GM12878 (cell line): ENCODE data around the gene MRPS15. TPM values are rescaled to one million over a fixed set of nuclear protein-coding genes. Genes with fewer than 3 reads are reported as not detected.
A peak's percentile ranks its signal among the peaks of the same experiment; 100 is the strongest.

ENCODE experiments used
- CBX5 ChIP-seq: sonication (generic); IDR thresholded peaks from 2 replicates; pipeline ENCODE4 v1.6.1; 2016; ENCODE audit warnings: low read depth, moderate library complexity, mild to moderate bottlenecking, inconsistent platforms
- EP300 ChIP-seq, 2 experiments: fragments of 150-350 bp in 1 of 2; IDR thresholded peaks; 2 replicates each; pipeline ENCODE4 v1.6.1; 2011 to 2012; ENCODE audit warnings: low read depth in 2 of 2, low read length in 2 of 2, borderline replicate concordance in 1 of 2, improper control_type of control experiment in 1 of 2, inconsistent platforms in 1 of 2; ENCODE audit not compliant: control insufficient read depth in 1 of 2
- HDAC6 ChIP-seq: fragments of 200-600 bp; sonication (generic); IDR thresholded peaks from one replicate; pipeline ENCODE4 v1.8.0; 2017; ENCODE audit warnings: antibody characterized with exemption; ENCODE audit not compliant: unreplicated experiment
- KDM1A ChIP-seq: fragments of 200-600 bp; sonication (generic); IDR thresholded peaks from 2 replicates; pipeline ENCODE4 v1.6.1; 2016; ENCODE audit warnings: borderline replicate concordance
- NBN ChIP-seq: fragments of 450-650 bp; IDR thresholded peaks from 2 replicates; pipeline ENCODE4 v1.6.1; 2016
- POLR2AphosphoS2 ChIP-seq: IDR thresholded peaks from 2 replicates; pipeline ENCODE4 v1.6.1; 2011; ENCODE audit warnings: low read depth, mild to moderate bottlenecking, low read length, improper control_type of control experiment, moderate library complexity
- RB1 ChIP-seq: fragments of 450-650 bp; formaldehyde crosslinking; IDR thresholded peaks from 2 replicates; pipeline ENCODE4 v1.6.1; 2017; ENCODE audit warnings: mild to moderate bottlenecking, borderline replicate concordance
- RELA ChIP-seq: fragments of 450-650 bp; IDR thresholded peaks from 2 replicates; pipeline ENCODE4 v1.8.0; 2014; ENCODE audit warnings: borderline replicate concordance; ENCODE audit not compliant: partially characterized antibody
- SMC3 ChIP-seq: IDR thresholded peaks from 2 replicates; pipeline ENCODE4 v1.6.1; 2011; ENCODE audit warnings: low read length, improper control_type of control experiment, borderline replicate concordance
- SREBF2 ChIP-seq: IDR thresholded peaks from 2 replicates; pipeline ENCODE4 v1.6.1; 2012; ENCODE audit warnings: mild to moderate bottlenecking, low read length
- TCF7 ChIP-seq: IDR thresholded peaks from 2 replicates; pipeline ENCODE4 v1.6.1; 2014; ENCODE audit warnings: antibody characterized with exemption, borderline replicate concordance
- ZSCAN29 ChIP-seq: fragments of 450-650 bp; IDR thresholded peaks from 2 replicates; pipeline ENCODE4 v1.6.1; 2017; ENCODE audit warnings: mild to moderate bottlenecking, moderate library complexity
- ZZZ3 ChIP-seq: IDR thresholded peaks from 2 replicates; pipeline ENCODE4 v1.6.1; 2011; ENCODE audit warnings: low read depth; ENCODE audit not compliant: control insufficient read depth, insufficient read length
- polyA plus RNA-seq, 11 experiments: library from polyadenylated mRNA; depleted of rRNA in 4 of 11; unstranded in 6 of 11; stranded (reverse) in 5 of 11; fragments of >200 nt; fragmentation: Nextera tagmentation in 4 of 11; fragmentation: Illumina TruSeq in 1 of 11; extraction: Ambion mirVana in 4 of 11; extraction: Trizol in 1 of 11; gene quantifications; 1 replicate in 1 of 11; 2 replicates in 10 of 11; pipeline versions ENCODE4 v1.2.1 to v1.2.3, GENCODE V29; 2011 to 2016; ENCODE audit warnings: inconsistent platforms in 2 of 11, missing spikeins in 2 of 11, low read depth in 1 of 11
- total RNA-seq, 4 experiments: library from RNA; depleted of rRNA in 3 of 4; stranded (reverse); fragments of >200 nt in 3 of 4; fragmentation: Illumina TruSeq in 1 of 4; extraction: Trizol in 1 of 4; gene quantifications; 2 replicates each; pipeline versions ENCODE4 v1.2.1 to v1.2.3, GENCODE V29; 2013 to 2021
- TF ChIP-seq, protein P1 (sequence below): fragments of 450-650 bp; IDR thresholded peaks from 2 replicates; pipeline ENCODE4 v1.6.1; 2018; ENCODE audit warnings: borderline replicate concordance, mild to moderate bottlenecking; ENCODE audit not compliant: partially characterized antibody

The MRPS15 gene
- total and polyA plus RNA-seq, 10 of the 15 experiments (the other 5 are each of a cell fraction or from before 2014, with no cell fraction given): 41.1 to 207 (median 107) TPM

- no peak for TF ChIP-seq POLR2AphosphoS2
- TF ChIP-seq RB1: peak; percentile 84; the same call in 1 of the 2 replicates
- TF ChIP-seq, protein P1, sequence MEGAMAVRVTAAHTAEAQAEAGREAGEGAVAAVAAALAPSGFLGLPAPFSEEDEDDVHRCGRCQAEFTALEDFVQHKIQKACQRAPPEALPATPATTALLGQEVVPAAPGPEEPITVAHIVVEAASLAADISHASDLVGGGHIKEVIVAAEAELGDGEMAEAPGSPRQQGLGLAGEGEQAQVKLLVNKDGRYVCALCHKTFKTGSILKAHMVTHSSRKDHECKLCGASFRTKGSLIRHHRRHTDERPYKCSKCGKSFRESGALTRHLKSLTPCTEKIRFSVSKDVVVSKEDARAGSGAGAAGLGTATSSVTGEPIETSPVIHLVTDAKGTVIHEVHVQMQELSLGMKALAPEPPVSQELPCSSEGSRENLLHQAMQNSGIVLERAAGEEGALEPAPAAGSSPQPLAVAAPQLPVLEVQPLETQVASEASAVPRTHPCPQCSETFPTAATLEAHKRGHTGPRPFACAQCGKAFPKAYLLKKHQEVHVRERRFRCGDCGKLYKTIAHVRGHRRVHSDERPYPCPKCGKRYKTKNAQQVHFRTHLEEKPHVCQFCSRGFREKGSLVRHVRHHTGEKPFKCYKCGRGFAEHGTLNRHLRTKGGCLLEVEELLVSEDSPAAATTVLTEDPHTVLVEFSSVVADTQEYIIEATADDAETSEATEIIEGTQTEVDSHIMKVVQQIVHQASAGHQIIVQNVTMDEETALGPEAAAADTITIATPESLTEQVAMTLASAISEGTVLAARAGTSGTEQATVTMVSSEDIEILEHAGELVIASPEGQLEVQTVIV: no peak
- no peak for TF ChIP-seq SREBF2
- no peak for TF ChIP-seq EP300 (IDR thresholded peaks at IDR 0.05; ENCODE audit: borderline replicate concordance in 1 of 2, control insufficient read depth in 1 of 2, low read depth in 2 of 2, low read length in 2 of 2)
- peak; percentile 22 for TF ChIP-seq RELA
- no peak for TF ChIP-seq KDM1A
- TF ChIP-seq ZSCAN29: no peak
- no peak for TF ChIP-seq HDAC6
- no peak for TF ChIP-seq ZZZ3
- TF ChIP-seq CBX5: no peak
- no peak for TF ChIP-seq TCF7
- TF ChIP-seq NBN: peak; percentile 69; the same call in 1 of the 2 replicates
- TF ChIP-seq SMC3: peak; percentile 99
These were observed 43.3 kb downstream of the MRPS15 start (continued) for GRCh38 chr1:36420836-36421317.
